Activated CD8-positive, alpha-beta T cell treated with anti-CD3 and anti-CD28 coated beads for 36 hours (primary cell): ENCODE results near the gene GYG1. TPM values are rescaled to one million over a fixed set of nuclear protein-coding genes. Genes with fewer than 3 reads are reported as not detected.
"Not testable (repeated sequence)": the region's sequence is repeated elsewhere in the genome, so short reads cannot be mapped to it uniquely, and the experiment has no call there.

ENCODE experiments used
- ATAC-seq: fragments of 200-7000 bp; cut with Tn5 transposase; one replicate; pipeline ENCODE4 v1.10.0; 2021; ENCODE audit warnings: mild to moderate bottlenecking, moderate library complexity
- CTCF ChIA-PET: fragments of 350-600 bp; sonication (Branson Sonifier 250); formaldehyde crosslinking; loops from one replicate; lab custom pipeline; 2021; ENCODE audit warnings: antibody characterized with exemption; lab: Charles Lee
- POLR2A ChIA-PET: fragments of 350-600 bp; sonication (Branson Sonifier 250); formaldehyde crosslinking; loops from one replicate; lab custom pipeline; 2021; ENCODE audit warnings: antibody characterized with exemption; lab: Charles Lee
- DNase-seq: peaks from one replicate; pipeline ENCODE4 v3.0.0-alpha.2; 2020
- H3K27ac Mint-ChIP-seq: one replicate; pipeline ENCODE4 v1.8.0; 2021; ENCODE audit warnings: mild to moderate bottlenecking, mixed read lengths
- H3K27me3 Mint-ChIP-seq: one replicate; pipeline ENCODE4 v1.8.0; 2021; ENCODE audit warnings: mixed read lengths
- H3K36me3 Mint-ChIP-seq: one replicate; pipeline ENCODE4 v1.8.0; 2021; ENCODE audit warnings: low read depth, mixed read lengths
- H3K4me1 Mint-ChIP-seq: one replicate; pipeline ENCODE4 v1.8.0; 2021; ENCODE audit warnings: low read depth, mixed read lengths
- H3K4me3 Mint-ChIP-seq: one replicate; pipeline ENCODE4 v1.8.0; 2021; ENCODE audit warnings: mild to moderate bottlenecking, moderate library complexity, mixed read lengths
- H3K9me3 Mint-ChIP-seq: one replicate; pipeline ENCODE4 v1.8.0; 2021; ENCODE audit warnings: mixed read lengths
- intact Hi-C: fragments of 100-400 bp; cut with micrococcal nuclease; formaldehyde crosslinking; loops from one replicate; pipeline ENCODE4 v1.10.0; 2022
- total RNA-seq, 2 experiments: library from RNA; stranded (reverse); gene quantifications; one replicate each; pipeline ENCODE4 v1.2.3, GENCODE V29; 2021
- TF ChIP-seq, protein P1 (sequence below): fragments of 200-600 bp; IDR thresholded peaks from one replicate; pipeline ENCODE4 v1.8.0; 2022; ENCODE audit warnings: antibody characterized with exemption, mild to moderate bottlenecking

Gene GYG1
- total RNA-seq, 2 experiments from 2014 or later, result 16.0 to 18.3 TPM

DNA sequence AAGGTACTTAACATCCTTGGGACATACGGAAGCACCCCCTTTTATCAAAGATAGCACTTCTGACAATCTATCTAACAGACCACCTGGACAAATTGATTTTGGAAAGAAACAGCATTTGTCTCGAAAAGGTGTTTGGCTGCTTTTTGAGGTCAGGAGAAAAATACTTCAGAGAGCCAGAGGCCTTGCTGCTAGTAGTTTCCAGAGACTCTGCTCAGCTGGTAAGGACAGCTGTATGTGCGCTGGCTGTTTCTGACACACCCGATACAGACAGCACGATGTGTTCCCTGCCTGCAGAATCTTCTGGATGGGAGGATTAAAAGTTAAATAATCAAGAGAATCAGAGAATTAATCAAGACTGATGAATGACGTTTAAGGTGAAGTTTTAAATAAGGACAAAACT lies 15.6 kb upstream of the GYG1 start:
- H3K27ac Mint-ChIP-seq, result no peak overlapping the region
- ATAC-seq (no peak), DNase-seq (no peak)
- POLR2A ChIA-PET, result no interaction called here
- H3K4me1 Mint-ChIP-seq, result peaks cover 2% of the 10 kb centered on the region
- CTCF ChIA-PET, result interaction anchor here (1.0 kb wide), 2 partner anchors 10 to 15 kb away, joined by 3 to 5 read pairs; no protein-coding TSS in a partner anchor
- TF ChIP-seq, protein P1, sequence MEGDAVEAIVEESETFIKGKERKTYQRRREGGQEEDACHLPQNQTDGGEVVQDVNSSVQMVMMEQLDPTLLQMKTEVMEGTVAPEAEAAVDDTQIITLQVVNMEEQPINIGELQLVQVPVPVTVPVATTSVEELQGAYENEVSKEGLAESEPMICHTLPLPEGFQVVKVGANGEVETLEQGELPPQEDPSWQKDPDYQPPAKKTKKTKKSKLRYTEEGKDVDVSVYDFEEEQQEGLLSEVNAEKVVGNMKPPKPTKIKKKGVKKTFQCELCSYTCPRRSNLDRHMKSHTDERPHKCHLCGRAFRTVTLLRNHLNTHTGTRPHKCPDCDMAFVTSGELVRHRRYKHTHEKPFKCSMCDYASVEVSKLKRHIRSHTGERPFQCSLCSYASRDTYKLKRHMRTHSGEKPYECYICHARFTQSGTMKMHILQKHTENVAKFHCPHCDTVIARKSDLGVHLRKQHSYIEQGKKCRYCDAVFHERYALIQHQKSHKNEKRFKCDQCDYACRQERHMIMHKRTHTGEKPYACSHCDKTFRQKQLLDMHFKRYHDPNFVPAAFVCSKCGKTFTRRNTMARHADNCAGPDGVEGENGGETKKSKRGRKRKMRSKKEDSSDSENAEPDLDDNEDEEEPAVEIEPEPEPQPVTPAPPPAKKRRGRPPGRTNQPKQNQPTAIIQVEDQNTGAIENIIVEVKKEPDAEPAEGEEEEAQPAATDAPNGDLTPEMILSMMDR, result no peak
- H3K9me3 Mint-ChIP-seq, result no peaks in the 10 kb centered on the region
- intact Hi-C loops, result no loop called here
- peaks cover 5% of the 10 kb centered on the region for H3K27me3 Mint-ChIP-seq
- H3K4me3 Mint-ChIP-seq, result no peak overlapping the region
- H3K36me3 Mint-ChIP-seq, result no peaks in the 10 kb centered on the region

- CTCF ChIA-PET, result interaction anchor here (0.9 kb wide), 1 partner anchor 44 kb away, joined by 3 read pairs; no protein-coding TSS in a partner anchor
Observed at GRCh38 chr3:148981273-148981672, 10.1 kb upstream of the GYG1 start.

GRCh38 chr3:148987551-148987950 lies 3.8 kb upstream of the GYG1 start:
- H3K4me3 Mint-ChIP-seq, DNase-seq, H3K27me3 Mint-ChIP-seq, ATAC-seq, POLR2A ChIA-PET, H3K27ac Mint-ChIP-seq, intact Hi-C loops, H3K36me3 Mint-ChIP-seq, CTCF ChIA-PET, H3K9me3 Mint-ChIP-seq: not testable (repeated sequence)
- peaks cover 15% of the 10 kb centered on the region for H3K4me1 Mint-ChIP-seq

More at GRCh38 chr3:148981273-148981672, 10.1 kb upstream of the GYG1 start:
- TF ChIP-seq, protein P1, result no peak
- Mint-ChIP-seq H3K4me1 (no peaks in the 10 kb centered on the region), H3K36me3 (no peaks in the 10 kb centered on the region), H3K27ac (no peak overlapping the region), H3K27me3 (peaks cover 6% of the 10 kb centered on the region), H3K4me3 (no peak overlapping the region), H3K9me3 (no peaks in the 10 kb centered on the region)
- DNase-seq, result no peak
- POLR2A ChIA-PET, result interaction anchor here (0.7 kb wide), 1 partner anchor 17 kb away, joined by 3 read pairs; no protein-coding TSS in a partner anchor
- intact Hi-C loops, result no loop called here
- ATAC-seq, result no peak

DNA sequence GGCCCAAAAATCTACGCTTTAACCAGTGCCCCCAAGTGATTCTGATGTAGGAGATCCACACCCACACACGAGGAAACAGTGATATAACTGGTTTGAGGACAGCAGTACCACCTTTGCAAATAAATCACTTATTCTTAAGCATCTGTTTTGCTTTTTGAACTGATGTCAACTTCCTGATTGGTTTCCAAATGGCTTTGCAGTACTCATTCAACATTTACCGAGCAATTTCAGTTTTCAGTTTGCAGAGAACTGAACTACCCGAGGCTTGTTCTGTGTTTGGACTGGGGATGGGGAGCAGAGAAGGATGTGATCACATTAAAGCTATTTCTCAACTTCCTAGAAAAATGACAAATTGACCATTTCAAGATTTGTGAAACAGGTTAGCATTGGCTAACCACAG lies 1.1 kb upstream of the GYG1 start:
- POLR2A ChIA-PET, result interaction anchor here (1.1 kb wide), 2 partner anchors 10 kb away, joined by 3 read pairs; no protein-coding TSS in a partner anchor
- peak overlapping the region; percentile 79 for H3K4me3 Mint-ChIP-seq

GRCh38 chr3:148992027-148992634 lies 791 bp downstream of the GYG1 start:
- Mint-ChIP-seq H3K4me1 (peaks cover 29% of the 10 kb centered on the region), H3K9me3 (no peaks in the 10 kb centered on the region), H3K4me3 (peak overlapping the region; percentile 79), H3K27me3 (no peaks in the 10 kb centered on the region), H3K36me3 (peaks cover 18% of the 10 kb centered on the region), H3K27ac (peak overlapping the region; percentile 80)
- ChIA-PET CTCF (interaction anchor here (0.8 to 1.2 kb wide), 4 partner anchors 10 to 128 kb away, joined by 3 to 4 read pairs (median 3); no protein-coding TSS in a partner anchor), POLR2A (interaction anchor here (0.9 to 1.0 kb wide), 2 partner anchors 29 to 86 kb away, joined by 3 read pairs; no protein-coding TSS in a partner anchor)
- DNase-seq (peak; percentile 43), ATAC-seq (peak; percentile 9)
- intact Hi-C loops, result loop anchor here (5.0 kb wide), 2 partner anchors 95 to 140 kb away; partner anchors contain the start of gene HLTF
- TF ChIP-seq, protein P1, result no peak

More for the DNA sequence above, 1.1 kb upstream of the GYG1 start:
- TF ChIP-seq, protein P1, result no peak
- intact Hi-C loops, result loop anchor here (5.0 kb wide), 2 partner anchors 97 to 142 kb away; partner anchors contain the start of gene HLTF
- CTCF ChIA-PET, result interaction anchor here (0.6 to 1.5 kb wide), 5 partner anchors 10 to 39 kb away, joined by 3 to 7 read pairs (median 3); no protein-coding TSS in a partner anchor
- Mint-ChIP-seq H3K27me3 (no peaks in the 10 kb centered on the region), H3K9me3 (no peaks in the 10 kb centered on the region), H3K36me3 (peaks cover 4% of the 10 kb centered on the region), H3K4me1 (peaks cover 27% of the 10 kb centered on the region), H3K27ac (peak overlapping the region; percentile 86)
- DNase-seq (peak; percentile 20), ATAC-seq (peak; percentile 35)
